Globus pallidus (tissue), 1 donor: ENCODE measurements around the gene CDCA8.

Experiments
- DNase-seq: peaks from one replicate; pipeline ENCODE4 v3.0.0-alpha.2; 2015; ENCODE audit warnings: low spot score

The CDCA8 gene

GRCh38 chr1:37717631-37718030, 25.3 kb downstream of the CDCA8 start:
- no peak for DNase-seq

GRCh38 chr1:37718181-37718900, 26.0 kb downstream of the CDCA8 start:
- DNase-seq, result no peak

DNA sequence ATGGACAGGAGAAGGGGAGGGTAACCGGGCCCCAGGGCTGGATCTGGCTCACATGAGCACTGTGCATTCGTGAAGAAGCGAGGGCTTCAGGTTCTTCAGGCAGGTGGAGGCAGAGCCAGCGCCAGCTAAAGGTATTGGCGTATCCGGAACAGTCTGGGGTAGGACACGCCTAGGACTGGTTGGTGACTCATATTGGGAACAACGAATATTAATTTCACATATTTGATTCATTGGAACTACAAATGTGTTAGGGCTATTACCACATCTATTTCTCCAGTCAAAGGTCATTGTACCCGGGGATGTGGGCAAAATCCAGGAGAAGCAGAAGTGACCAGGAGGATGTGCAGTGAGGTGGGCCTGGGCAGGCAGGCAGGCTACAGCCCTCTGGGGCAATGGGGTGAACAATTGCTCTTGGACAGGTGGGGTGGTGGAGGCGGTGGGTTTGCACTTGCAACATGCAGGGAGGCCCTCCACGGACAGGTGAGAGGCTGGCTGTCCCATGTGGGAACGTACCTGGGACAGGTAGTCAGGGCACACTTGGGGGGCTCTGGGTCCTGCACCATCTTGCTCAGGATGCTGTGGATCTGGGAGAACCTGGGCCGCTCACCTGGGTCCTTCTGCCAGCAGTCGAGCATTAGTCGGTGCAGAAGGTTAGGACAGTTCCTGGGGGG, 26.7 kb downstream of the CDCA8 start:
- DNase-seq, result no peak

DNA sequence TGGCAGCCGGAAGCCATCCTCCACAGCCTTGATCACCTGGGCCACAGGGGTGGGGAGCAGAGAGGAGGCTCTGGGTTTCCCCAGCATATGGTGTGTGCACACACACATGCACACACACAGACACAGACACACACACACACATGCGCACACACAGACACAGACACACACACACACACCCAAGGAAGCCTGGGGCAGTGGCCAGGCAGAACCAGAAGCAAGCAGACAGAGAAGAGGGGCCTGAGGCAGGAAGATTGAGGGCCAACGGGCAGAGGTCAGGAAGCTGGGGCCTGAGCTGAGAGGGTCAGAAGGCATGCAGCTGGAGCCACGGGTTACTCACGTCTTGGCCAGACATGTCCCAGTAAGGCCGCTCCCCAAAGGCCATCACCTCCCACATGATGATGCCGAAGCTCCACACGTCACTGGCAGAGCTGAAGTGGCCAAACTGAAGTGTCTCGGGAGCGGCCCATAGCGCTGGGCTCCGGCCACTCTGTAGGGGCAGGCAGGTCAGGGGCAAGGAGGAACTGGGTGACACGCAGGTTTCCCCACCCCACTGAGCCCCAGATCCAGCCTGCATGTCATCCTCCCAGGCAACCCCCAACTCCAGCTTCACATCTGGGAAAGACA, 27.4 kb downstream of the CDCA8 start:
- no peak for DNase-seq

GRCh38 chr1:37720231-37721130, 28.2 kb downstream of the CDCA8 start:
- no peak for DNase-seq

DNA sequence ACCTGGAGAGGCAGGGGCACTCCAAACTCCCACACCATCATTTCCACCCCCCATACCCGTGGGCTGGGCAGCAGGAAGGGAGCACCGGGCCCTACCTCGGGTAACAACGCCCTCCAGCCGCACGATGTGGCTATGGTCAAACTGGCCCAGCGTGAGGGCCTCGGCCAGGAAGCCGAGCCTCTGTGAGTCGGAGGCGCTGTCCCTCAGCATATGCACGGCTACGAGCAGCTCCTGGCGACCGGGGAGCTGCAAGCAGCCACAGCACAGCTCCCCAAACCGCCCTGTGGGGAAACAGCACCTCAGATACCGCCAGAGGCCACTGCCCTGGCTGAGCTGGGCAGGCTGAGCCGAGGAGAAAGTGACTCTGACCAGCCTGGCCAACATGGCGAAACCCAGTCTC, 29.2 kb downstream of the CDCA8 start:
- peak; percentile 32 for DNase-seq

- peak; percentile 93 for DNase-seq
These were observed 30.1 kb downstream of the CDCA8 start for GRCh38 chr1:37722181-37723071.

DNA sequence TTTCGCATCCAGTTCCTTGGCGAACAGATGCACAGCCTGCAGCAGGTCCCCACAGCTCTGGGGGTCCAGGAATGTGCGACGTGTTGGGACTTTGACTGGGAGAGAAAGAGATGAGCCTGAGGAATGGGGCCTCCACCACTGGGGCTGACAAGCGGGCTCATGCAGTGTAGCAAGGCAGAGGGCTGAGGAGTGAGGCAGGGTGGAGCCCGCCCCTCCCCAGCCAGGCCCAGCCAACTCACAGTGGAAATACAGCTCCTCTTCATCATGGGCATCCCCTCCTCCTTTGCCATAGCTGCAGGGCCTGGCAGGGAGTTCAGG, 30.7 kb downstream of the CDCA8 start:
- peak; percentile 15 for DNase-seq

DNA sequence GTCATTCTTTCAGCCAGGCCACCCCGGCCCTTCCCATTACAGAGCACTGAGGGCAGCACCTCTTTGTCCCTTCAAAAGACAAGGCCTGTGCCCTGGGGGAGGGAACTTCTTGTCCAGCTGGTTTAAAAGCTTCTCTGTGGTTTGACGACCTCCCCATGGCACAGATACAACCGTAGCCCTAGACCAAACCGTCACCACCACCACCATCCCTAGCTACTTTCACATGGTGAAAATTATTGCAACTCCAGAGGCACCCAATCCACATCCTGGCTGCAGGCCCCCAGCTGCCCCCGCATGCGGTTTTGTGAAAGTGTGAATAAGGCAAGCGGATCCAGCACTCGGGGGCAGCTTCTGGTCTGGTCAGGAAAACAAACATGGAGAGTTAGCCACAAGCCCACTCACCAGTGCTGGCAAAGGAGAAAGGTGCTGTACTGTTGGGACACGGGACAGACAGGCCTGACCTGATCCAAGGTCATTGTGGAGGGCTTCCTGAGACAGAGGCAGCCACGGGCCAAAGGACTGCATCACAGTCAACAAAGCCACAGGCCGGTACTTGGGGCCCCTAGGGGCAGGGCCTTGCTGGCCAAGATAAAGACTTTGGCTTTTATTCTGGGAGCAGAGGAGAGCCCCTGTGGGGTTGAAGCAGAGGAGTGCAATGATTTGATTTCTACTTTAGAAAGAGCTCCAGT, 31.2 kb downstream of the CDCA8 start:
- no peak for DNase-seq

- no peak for DNase-seq
These were observed 32.3 kb downstream of the CDCA8 start for GRCh38 chr1:37724575-37724974.

DNA sequence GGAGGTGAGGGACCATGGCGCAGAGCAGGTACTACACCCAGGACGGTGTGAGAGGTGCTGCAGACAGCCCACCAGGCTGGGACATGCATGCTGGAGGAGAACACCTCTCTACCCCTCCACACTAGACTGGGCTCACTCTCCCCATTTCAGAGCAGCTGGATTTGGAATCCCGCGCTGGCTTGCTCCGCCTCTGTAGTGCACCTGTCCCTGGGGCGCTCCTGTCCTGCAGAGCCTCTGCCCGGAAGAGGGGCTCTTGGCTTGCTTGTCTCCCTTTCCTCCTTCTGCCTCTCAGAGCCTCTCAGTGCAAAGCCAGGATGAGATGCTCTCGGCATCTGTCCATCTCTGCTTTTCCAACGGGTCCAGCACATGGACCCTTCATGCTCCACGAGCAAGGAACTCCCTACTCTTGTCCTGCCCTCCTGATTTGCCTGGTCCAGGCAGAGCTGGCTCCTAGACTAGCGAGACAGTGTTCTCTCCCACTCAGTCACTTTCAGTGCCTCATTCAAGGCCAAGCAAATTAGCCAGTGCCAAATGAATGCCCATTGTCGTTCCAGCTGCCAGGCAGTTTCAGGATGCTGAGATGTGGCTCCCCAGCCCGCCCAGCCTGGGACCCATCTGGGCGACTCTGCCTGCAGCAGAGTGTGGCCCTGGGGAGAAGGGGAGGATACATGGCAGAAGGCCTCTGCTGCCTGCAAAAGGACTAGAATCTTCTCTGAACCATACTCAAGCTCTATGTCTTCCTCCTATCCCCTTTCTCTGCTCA, 33.7 kb downstream of the CDCA8 start:
- DNase-seq, result peak; percentile 88

DNA sequence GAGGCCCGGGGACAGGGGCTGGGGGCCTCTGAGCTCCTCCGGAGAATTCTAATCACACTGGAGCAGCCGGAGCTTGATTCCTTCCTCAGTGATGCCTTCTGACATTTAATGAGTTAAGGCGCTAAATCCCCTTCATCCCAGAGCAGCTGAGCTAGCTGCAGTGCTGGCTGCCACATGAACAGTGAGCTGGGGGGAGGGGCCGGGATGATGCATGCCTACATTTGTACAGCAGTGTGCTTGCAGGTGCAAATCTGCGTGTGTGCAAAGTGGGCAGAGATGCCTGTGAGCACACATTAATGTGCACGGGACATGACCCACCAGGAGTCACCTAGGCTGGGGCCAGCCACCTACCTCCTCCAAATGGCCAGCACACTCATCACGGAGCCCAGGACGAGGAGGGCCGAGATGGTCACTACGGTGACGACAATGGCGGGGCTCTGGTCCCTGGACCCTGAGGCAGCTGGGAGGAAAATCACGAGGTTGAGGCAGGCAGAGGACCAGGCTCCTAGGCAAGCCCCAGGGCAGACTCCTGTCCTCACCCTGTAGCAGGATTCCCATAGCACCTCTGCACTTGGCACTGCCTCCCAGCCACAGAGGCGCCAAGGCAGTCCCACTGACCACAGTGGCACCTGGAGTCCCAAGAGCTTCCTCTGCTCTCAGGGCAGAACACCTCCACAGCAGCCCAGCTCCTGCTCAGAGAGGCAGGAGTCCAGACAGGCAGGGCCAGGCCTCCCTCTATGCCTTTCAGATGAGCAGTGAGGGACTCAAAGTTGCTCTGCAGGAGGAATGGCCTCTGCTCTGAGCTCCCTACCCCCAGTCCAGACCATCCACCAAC, 34.7 kb downstream of the CDCA8 start:
- peak; percentile 37 for DNase-seq

DNA sequence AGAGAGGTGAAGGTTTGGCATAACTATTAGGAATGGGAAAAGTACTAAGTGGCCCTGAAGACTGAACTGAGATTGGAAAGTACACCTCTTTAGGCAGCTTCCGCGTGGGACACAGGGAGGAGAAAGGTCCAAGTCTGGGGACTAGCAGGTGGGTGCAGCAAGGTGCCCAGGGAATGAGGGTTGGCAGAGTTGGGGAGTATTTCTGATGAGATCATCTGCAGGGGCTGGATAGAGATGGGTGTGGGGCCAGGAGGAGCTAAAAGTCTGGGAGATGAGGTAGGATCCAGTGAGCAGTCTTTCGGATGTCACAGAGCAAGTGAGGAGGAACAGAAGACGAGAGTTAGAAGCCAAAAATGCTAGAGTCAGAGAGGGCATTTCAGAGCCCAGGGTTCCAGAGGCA, 36.1 kb downstream of the CDCA8 start:
- no peak for DNase-seq

- DNase-seq, result no peak
These were observed 38.1 kb downstream of the CDCA8 start for GRCh38 chr1:37730376-37730775.

DNA sequence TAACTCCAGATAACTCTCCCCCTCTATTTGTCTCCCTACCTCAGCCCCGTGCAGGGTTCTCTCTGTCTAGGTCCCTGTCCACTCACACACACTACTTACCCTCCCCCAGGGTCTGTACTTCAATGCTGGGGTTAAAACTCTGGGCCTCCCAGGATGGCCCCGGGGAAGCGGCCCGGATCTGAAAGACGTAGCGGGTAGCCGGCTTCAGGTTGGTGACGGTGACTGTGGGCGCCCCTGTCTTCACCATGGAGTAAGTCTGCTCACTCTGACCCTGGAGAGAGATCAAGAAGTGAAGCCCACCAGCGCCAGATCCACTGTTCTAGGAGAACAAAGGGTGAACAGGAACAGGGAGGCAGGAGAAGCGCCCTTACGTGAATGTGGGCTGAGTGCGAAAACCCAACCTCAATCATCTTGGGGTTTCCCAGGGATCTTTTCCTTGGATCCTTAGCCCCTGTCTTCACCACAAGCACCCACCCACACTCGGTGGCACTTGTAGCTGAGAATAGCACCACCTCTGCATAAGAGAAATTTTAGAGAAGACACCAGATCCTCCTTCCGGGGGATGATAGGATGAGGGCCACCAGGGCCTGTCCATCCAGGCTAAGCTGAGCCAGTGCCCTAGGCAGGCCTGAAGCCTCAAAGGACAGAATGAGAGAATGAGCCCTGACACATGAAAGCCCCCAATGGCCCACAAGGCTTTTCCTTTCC, 39.1 kb downstream of the CDCA8 start:
- DNase-seq, result no peak

GRCh38 chr1:37732111-37732780, 39.9 kb downstream of the CDCA8 start:
- DNase-seq, result no peak

DNA sequence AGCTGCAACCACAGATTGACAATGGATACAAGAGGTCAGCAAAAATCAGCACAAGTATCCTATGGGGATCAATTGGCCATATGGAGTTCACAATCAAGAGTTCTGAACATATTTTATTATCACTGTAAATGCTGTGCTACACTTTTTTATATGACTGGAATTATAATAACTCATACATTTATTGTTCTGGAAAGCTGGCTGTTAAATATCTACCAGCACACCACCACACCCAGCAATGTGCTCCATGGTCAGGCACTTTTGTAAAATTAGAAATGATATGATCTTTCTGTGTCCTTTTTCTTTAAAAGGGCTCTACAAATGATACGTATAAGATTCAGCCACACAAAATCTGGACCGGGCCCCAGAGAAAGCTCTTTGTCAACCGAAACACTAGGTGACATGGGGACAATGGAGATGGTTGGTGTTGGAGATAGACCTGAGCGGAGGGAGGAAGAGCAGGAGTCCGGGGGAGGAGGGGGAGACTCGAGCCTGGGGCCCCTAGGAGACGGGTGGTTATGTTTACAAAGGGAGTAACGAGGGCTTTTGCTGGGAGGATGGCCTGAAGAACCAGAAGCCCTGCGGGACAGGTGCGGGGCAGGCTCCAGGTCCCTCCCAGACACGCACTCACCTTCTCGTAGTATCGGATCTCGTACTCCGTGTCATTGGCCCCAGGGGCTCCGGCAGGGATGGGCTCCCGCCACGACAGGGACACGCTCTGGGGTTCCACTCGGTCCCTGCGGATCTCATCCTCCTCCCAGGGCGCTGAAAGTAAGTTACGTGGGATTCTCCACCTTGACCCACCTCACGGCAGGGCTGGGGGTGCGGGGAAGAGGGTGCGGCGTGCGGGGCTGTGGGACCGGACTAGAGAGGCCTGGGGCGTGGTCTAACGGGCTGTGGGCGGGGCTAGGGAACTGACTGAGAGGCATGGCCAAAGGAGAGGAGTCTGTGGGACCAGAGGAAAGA, 42.6 kb downstream of the CDCA8 start:
- DNase-seq, result no peak
